GM18873 (cell line): ENCODE results near the gene IL17F.
"Not testable (repeated sequence)": the region's sequence is repeated elsewhere in the genome, so short reads cannot be mapped to it uniquely, and the experiment has no call there.

Experiments used
- ATAC-seq: cut with Tn5 transposase; IDR thresholded peaks from one replicate; pipeline ENCODE4 v1.9.1; 2021; ENCODE audit warnings: mild to moderate bottlenecking, moderate library complexity, moderate number of reproducible peaks; ENCODE audit not compliant: unreplicated experiment, low FRiP score

Gene IL17F

DNA sequence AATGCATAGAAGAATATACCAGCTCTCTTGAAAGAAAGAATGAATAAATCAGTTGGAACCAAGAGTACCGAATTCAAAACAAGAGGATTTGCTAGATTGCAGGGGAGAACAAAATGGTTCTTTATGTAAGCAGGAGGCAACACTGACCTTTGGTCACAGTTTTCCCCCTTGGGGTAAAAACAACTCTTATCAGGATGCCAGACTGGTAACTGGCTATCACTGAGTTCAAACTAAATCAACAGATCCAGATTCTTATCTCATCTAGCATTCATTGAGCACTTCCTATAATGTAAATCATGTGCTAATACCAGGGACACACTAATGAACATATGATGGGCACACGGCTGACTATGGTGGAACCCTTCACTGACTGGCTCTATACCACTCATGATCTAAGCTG, 4.8 kb upstream of the IL17F start:
- no peak for ATAC-seq

DNA sequence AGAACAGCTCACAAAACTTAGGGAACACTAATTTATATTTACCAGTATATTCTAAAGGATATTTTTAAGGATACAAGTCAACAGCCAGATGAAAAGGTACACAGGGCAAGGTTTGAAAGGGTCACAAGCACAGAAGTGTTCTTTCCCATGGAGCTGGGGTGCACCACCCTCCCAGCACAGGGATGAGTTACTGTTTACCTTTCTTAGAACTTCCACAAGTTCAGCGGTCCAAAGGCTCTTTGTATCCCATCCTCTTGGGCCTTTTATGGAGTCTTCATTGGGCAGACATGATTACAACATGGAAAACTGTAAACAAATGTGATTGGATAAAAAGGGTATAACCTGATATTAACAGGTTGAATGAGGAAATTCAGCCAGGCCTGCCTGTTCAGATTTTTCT, 1.1 kb upstream of the IL17F start:
- no peak for ATAC-seq

DNA sequence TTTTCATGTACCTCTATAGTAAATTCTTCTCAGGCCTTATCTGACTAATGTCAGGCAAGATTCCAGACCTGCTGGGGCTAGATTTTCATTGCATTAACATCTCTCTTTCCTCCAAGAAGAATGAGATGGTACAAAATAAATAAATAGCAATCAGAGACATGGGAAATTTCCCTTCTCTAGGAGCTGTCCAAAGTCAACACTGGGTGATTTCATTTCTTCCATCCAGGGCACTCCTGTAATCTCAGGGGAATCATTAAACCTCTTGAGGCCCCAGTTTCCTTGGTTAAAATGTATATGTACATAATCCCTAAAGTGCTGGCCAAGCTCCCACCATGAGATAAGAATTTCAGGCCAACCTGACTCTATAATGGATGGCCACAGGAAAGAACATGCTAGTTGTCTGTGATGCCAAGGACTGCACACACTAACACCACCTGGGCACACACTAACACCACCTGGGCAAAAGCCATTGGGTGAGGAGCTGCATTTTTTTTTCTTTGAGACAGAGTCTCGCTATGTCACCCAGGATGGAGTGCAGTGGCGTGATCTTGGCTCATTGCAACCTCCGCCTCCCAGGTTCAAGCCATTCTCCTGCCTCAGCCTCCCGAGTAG, 912 bp downstream of the IL17F start:
- no peak for ATAC-seq

DNA sequence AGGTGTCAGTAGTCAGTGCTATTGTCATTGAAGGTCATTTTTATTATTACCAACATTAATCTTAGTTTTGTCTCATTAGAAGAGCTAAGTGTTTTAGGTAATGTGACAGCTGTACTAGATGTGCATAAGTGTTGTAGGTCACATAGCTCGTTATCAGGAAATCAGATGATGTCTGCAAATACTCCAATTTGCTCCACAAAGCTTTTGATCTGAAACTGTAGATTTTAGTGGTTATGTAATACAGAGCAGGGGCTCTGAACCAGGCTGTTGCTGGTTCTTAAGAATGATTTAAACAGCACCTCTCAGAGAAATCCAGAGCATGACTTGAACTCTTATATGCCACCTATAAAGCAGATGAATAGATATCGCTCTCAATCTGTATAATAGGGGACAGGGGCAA, 2.5 kb downstream of the IL17F start:
- ATAC-seq = no peak

DNA sequence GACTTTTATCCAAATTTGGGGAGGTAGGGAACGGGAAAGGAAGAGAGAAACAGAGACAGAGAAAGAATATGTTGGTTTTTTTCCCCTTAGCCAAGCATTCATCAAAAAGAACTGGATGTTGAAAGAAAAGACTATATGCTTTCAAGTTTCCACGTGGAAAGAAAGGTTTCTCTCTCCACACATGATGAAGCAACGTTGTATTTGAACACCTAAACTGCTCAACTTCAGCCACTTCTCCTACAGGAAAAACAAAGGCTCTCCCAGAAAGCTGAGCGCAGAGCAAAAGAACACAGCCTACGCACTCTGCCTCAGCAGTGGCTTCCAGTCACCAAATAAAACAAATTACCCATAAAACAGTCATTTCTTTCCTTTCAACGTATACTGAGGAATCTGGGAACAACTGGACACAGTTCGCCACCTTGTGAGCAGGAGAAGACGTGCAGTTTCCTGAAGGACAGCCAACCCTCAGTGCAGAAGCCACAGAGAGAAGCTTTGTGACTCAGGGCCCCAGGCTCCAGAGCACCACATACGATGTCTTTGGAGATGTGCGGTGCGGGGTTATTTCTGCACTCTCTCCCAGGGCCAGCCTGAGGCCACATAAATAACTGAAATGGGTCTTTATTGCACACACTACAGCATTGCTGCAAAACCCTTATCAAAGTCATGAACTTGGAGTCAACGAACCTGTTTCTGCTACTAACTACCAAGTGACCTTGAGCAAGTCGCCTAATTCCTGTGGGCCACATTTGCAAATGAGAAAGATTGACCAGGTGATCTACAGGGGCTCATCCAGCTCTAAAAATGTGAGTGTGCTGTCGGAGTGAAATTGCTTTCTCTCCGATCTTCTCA, 10.1 kb downstream of the IL17F start:
- peak; percentile 94 for ATAC-seq

DNA sequence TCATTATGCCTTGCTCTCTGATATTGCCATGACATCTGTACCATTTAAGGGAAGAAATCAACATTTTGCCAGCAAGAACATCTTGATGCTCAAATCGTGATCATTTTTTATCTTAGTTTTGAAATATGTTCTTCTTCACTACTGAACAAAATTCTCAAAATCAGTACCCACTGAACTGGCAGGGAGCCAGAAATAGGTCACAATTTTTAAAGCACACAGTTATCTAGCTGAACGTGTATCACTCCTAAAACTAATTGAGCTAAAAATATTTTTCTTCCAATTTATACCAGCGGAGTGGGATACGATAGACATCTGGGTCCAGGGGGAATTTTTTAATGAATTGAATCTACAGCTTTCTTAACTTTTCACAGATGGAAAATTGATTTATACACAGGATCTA, 11.3 kb downstream of the IL17F start:
- no peak for ATAC-seq

DNA sequence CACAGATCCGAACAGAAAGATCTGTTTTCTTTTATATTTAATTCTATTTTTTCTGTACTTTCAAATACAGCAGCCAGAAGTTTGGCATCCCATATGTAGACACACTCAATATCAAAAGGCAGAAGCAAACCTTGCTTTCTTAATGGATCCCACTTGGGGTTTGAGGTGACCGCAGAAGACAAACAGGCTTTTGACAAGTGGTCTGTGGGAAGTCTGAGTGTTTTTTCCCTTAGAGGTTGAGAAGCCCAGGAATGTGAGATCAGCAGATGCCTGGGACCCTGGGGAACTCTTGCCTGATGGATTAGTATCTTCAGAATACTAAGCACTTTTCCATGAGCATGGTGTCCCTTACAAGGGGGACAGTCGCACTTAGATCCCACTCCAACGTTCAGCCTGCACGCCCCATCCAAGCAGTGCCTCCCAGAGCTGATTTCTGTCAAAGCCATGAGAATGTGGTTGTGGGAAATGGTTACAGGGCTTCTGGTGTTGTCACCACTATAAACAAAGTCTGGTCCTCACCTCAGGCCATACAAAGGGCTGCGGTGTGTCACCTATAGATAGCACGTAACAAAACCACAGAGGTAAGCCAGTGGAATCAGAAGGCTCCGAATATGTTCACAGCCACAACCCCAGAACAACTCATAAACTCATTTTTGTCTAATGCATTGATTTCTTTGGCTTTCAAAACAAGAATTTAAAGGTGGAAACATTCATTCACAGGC, 12.7 kb downstream of the IL17F start:
- ATAC-seq = no peak

DNA sequence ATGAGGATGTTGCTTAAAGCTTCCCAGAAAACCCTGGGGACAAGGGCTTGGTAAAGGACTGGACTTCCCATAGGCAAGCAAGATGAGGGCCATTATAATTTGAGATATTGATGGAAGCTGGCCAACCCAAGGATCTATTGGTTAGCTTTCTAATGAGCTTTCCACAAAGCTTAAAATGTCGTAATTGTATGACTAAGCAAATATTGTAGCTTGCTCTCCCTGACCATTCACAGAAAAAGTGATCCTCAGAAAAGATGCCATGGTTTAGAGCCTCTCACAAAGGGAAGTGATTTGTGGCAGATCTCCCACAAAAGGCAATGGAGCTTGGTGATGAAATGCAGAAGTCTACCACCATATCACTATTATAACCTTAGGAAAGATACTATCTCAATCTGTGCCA, 13.6 kb downstream of the IL17F start:
- ATAC-seq = no peak

DNA sequence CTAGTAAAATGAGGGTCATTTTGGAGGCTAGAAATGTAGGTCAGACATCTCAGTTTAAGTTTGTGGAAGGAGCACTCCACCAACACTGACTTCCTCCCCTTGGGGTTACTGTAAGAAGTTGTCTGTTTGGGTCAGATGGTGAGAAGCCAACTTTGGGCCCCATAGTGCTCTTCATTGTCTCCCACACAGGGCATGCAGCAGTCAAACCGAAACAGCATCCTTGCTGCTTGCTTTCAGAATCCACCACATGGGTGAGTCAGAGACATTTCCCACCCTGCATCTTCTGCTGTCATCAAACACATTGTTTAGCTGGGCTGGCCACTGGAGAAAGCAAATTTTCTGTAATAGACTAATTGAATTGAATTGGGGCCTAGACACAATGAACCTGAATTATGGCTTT, 16.8 kb downstream of the IL17F start:
- peak; percentile 100 for ATAC-seq

DNA sequence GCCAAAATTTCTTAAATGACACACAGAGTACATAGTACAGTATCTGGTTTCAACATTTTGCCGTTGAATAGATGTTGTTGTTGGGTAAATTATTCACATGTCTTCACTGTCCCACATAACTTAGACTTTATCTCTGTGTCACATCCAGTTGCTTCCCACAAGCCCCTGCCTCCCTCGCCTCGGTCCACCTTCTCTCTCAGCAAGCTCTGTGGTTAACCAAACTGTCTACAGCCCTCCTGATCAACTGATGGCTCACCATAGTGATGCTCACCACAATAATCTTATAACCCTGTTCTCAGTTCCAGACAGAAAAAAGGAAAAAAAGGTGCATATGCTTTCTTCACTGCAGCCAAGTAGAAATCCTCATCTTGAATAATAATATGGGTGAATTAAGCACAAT, 23.0 kb downstream of the IL17F start:
- no peak for ATAC-seq

DNA sequence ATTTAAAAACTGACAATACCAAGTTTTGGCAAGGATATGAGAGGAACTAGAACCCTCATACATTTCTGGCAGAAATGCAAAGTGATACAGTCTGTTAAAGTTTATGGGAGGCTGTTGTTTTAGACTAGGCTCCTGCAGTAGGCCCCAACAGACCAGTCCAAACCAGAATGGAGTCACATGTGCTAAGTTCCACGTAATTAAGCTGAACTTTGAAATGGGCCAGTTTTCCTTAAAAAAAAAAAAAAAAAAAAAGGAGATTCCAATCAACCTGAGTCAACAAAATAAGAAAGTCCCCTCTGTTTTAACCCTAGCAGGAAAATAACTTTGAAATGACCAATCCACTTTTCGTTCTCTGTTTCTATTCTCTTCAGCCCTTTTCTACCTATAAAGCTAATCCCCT, 26.5 kb downstream of the IL17F start:
- no peak for ATAC-seq

DNA sequence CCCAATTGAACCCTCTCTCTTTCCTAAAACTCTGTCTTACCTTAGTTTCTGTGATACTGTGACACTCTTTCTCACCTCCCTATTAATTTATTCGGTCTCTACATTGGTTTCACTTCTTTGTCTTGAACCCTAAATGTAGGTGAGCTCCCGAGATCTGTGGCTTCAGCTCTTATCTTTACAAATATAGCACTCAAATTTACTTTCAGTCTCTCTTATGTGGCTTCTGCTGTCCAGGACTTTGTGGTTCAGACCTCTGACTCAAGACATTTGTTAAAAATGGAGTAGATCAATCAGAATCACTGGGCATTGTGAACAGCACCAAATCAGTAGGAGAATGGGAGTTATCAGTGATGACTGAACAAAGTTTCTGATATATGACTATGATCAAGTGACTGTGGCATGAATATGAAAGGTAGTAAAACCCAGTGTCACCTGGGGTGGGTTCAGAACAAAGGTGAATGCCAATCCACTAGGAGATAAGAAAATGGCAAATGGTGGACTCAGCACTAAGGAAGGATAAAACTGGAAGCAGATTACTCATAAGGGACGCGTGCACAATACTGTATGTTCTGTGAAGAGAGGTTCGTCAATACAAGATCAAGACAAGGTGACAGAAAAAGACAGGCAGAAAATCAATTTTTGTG, 27.2 kb downstream of the IL17F start:
- ATAC-seq = no peak

DNA sequence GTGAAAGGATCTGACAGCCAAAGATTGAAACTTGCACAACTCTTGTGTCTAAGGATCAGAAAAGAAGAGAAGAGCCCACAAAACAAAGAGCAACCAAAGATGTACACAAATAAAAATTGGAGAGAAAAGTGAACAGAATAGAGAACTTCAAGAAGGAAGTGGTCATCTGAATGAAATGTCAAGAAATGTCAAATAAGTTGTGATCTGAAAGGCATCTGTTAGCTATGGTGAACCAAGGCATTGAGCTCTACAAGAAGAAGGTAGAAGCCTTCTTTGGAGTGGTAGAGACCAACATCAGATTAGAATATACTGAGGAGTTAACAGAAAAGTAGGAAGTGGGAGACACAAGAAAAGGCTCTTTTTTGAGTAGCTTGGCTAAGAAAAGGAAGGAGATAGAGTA, 28.5 kb downstream of the IL17F start:
- ATAC-seq = no peak

DNA sequence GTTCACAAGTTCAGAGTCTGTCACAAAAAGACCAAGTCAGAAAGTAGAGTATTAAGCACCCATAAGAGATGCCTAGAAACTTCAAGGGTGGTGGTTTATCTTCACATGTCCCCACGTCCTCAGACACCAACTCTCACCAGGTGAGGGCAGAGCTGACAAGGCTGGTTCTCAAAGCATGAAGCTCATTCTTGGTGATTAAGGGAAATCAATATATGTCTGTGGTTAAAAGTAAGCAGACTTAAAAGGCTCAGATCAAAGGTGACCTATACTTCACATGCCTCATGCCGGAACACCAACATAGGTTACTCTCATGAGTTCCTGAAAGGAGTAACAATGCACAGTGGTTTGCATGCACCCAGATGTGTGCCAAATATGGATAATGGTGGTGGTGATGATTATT, 31.2 kb downstream of the IL17F start:
- ATAC-seq = no peak

DNA sequence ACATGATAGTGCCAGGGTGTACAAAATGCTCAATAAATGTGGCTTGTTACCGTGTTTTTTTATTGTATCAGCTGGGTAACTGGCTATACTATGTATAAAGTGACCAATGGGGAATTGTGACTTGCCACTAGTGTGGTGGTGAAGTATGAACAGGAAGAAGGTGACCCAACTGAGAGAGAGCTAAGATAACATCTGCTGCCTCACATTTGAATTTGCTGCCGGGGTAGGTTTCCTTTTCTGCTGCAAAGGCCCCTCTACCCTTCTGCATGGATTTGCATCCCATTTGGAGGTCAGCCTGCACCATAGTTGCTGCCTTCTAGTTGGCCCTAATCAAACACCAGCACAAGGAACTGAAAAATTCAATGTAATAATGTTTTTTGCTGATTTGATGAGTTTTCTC, 34.1 kb downstream of the IL17F start:
- peak; percentile 92 for ATAC-seq

DNA sequence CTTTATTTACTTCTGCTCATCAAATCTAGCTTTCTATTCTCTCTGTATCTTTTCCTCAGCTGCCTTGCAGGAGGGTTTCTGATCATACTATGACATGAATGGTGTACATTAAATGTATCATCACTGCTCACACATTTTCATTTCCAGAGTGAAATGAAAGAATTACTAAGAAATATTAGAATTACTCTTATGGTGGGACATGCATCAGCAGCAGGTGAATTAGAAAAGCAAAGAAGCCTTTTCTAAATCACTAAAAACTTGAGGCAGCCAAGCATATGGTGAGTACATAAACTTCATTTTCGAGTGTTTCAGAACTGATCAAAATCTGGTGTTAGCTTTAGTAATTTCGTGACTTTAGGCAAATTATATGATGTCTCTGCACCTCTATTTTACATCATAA, 34.5 kb downstream of the IL17F start:
- ATAC-seq = peak; percentile 36

DNA sequence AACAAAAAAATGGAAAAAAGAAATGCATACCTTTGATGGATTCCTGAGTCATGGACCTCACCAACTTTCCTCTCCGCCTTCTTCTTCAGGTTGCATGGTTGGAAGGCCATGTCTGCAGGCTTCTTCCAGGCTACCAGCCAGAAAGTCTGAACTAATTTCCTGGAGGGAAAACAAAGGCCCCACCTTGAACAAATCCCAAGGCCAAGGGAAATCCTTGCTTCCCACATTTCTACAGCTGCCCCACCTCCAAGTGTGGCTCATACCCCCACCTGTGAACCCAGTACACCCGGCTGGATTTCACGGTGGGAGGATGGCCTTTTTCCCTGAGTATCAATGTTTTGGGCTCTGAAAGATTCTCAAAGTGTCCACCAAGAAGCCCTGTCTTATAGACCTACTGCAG, 35.7 kb downstream of the IL17F start:
- no peak for ATAC-seq

DNA sequence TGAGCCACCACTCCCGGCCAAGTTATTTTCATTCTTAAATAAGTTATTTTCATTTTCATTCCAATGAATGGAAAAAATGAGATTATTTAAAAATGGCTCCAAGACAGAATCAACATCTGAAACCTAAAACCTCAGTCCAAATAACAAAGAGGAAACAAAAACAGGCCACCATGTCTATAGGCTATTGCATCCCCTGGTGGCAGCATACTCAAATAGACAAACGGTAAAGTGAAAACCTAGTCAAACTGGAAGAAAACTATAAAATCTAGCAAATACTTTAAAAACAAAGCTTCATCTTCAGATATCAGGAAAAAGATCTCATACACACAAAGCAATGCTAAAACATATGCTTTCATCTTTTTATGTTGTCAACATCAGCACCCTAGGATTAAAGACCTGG, 37.2 kb downstream of the IL17F start:
- ATAC-seq = no peak

DNA sequence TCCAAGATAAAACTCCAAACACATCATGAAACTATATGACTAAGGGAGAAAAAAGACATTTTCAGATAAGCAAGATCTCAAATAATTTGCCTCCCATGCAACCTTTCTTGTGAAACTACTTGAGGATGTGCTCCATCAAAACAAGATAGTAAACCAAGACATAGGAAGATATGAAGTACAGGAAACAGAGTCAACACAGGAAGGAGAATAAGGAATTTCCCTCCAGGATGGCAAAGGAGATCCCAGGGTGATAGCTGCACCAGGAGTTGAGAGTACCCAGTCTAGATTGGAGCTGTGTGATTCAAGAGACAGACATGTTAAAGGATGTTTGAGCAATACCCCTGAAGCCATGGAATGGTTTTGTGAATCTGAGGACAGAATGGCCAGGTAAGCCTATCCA, 42.8 kb downstream of the IL17F start:
- no peak for ATAC-seq

DNA sequence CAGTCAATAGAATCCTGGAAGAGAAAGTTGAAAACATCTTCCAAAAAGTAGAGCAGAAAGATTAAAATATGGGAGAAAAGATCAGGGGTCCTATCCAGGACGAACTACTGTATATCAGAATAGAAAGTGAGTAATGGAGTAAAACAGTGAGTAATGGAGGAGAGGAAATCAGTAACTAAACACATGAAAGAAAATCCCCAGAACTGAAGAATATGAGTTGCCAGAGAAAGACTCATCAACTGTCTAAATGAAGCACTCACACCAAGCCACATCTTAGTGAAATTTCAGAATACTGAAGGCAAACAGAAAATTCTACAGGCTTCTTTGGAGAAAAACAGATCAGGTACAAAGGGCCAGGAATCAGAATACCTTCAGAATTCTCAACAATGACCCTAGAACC, 43.3 kb downstream of the IL17F start:
- no peak for ATAC-seq

DNA sequence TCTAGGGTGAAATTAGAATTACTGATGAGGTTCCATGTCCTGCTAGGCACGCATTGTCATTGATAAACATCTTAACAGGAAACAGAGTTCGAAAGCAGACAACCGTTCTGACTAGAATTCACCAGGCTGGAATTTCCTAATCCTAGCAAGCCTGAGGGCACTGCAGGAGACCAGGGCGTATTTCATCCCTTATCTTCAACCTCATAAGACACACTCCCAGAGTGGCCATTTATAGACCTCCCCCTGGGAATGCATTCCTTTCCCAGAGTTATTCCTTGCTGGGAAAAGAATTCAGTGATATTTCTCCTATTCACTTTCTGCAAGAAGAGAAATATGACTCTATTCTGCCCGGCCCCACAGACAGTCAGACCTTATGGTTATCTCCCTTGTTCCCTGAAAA, 44.2 kb downstream of the IL17F start:
- not testable (repeated sequence) for ATAC-seq
